PFSK-1 (cell line): ENCODE results near the gene COLEC12.

Source experiments
- POLR2AphosphoS5 ChIP-seq: IDR thresholded peaks from 2 replicates; pipeline ENCODE4 v1.6.1; 2012; ENCODE audit warnings: low read depth, mild to moderate bottlenecking, control low read depth, low read length, moderate library complexity
- REST ChIP-seq, 2 experiments: IDR thresholded peaks; 2 replicates each; pipeline versions ENCODE4 v1.6.1 to v1.8.0; 2011 to 2012; ENCODE audit warnings: low read depth in 2 of 2, low read length in 2 of 2, control low read depth in 1 of 2, inconsistent platforms in 1 of 2, mild to moderate bottlenecking in 1 of 2, moderate library complexity in 1 of 2; ENCODE audit not compliant: insufficient read depth in 1 of 2
- SIN3A ChIP-seq: IDR thresholded peaks from 2 replicates; pipeline ENCODE4 v1.6.1; 2012; ENCODE audit warnings: mild to moderate bottlenecking, low read length, moderate library complexity, borderline replicate concordance; ENCODE audit not compliant: insufficient read depth
- TAF1 ChIP-seq: IDR thresholded peaks from 2 replicates; pipeline ENCODE4 v1.6.1; 2012; ENCODE audit warnings: low read length, control low read depth, borderline replicate concordance; ENCODE audit not compliant: insufficient read depth

GRCh38 chr18:421247-422155, 79.0 kb downstream of the COLEC12 start:
- no peak for TF ChIP-seq POLR2AphosphoS5
- no peak for TF ChIP-seq SIN3A
- no peak for TF ChIP-seq TAF1
- no peak for TF ChIP-seq REST (IDR thresholded peaks at IDR 0.05; ENCODE audit: insufficient read depth in 1 of 2, low read depth in 2 of 2, low read length in 2 of 2)
